Astrocyte of the cerebellum (primary cell): Measurements from ENCODE around the gene VPS52.
"Not testable (repeated sequence)": the region's sequence is repeated elsewhere in the genome, so short reads cannot be mapped to it uniquely, and the experiment has no call there.

ENCODE experiments used
- DNase-seq: peaks from one replicate; pipeline ENCODE4 v3.0.0-alpha.2; 2011; ENCODE audit warnings: low read depth
- H3K4me3 ChIP-seq: 2 replicates; pipeline ENCODE4 v1.5.1; 2011; ENCODE audit warnings: mild to moderate bottlenecking, low read depth, low read length, moderate library complexity
- CTCF ChIP-seq: IDR thresholded peaks from 2 replicates; pipeline ENCODE4 v1.5.1; 2012; ENCODE audit warnings: low read length, low read depth, moderate library complexity, mild to moderate bottlenecking; ENCODE audit errors: missing control alignments
- in situ Hi-C: cut with HindIII; loops from 2 replicates; pipeline ENCODE4 v1.10.0; 2017; ENCODE audit warnings: low sequenced_read_pairs

The VPS52 gene

GRCh38 chr6:33279257-33279695, 7.6 kb upstream of the VPS52 start:
- no peak overlapping the region for H3K4me3 ChIP-seq
- TF ChIP-seq CTCF: no peak
- no peak for DNase-seq
- in situ Hi-C loops: no loop called here

- no peak for DNase-seq
- H3K4me3 ChIP-seq: no peak overlapping the region
- in situ Hi-C loops: no loop called here
- TF ChIP-seq CTCF: no peak
Measured at GRCh38 chr6:33278810-33279209, 7.1 kb upstream of the VPS52 start.

- in situ Hi-C loops: no loop called here
- no peak for DNase-seq
- TF ChIP-seq CTCF: no peak
- H3K4me3 ChIP-seq: no peak overlapping the region
Measured at GRCh38 chr6:33278392-33278741, 6.7 kb upstream of the VPS52 start.

GRCh38 chr6:33277663-33278391, 6.2 kb upstream of the VPS52 start:
- no peak for TF ChIP-seq CTCF
- no peak for DNase-seq
- in situ Hi-C loops: no loop called here
- H3K4me3 ChIP-seq: peak overlapping the region; percentile 54

- in situ Hi-C loops: no loop called here
Measured at GRCh38 chr6:33276864-33277662, 5.4 kb upstream of the VPS52 start, which contains the start of gene B3GALT4. Gene B3GALT4 (plus strand): TSS chr6:33277123. CDS start chr6:33277420, 297 bp downstream.

GRCh38 chr6:33276581-33276863, 4.8 kb upstream of the VPS52 start:
- H3K4me3 ChIP-seq: peak overlapping the region; percentile 54
- in situ Hi-C loops: no loop called here
- no peak for DNase-seq
- no peak for TF ChIP-seq CTCF

More at GRCh38 chr6:33276864-33277662, 5.4 kb upstream of the VPS52 start, which contains the start of gene B3GALT4:
- no peak for DNase-seq
- H3K4me3 ChIP-seq: peak within 1 kb of the TSS; percentile 54
- TF ChIP-seq CTCF: peak; percentile 31

GRCh38 chr6:33275795-33276580, 4.3 kb upstream of the VPS52 start:
- H3K4me3 ChIP-seq: peak overlapping the region; percentile 54
- DNase-seq, in situ Hi-C loops: not testable (repeated sequence)
